PFSK-1 (cell line): ENCODE results near the gene NOP16.

Experiments used
- POLR2AphosphoS5 ChIP-seq: IDR thresholded peaks from 2 replicates; pipeline ENCODE4 v1.6.1; 2012; ENCODE audit warnings: low read depth, mild to moderate bottlenecking, control low read depth, low read length, moderate library complexity
- REST ChIP-seq, 2 experiments: IDR thresholded peaks; 2 replicates each; pipeline versions ENCODE4 v1.6.1 to v1.8.0; 2011 to 2012; ENCODE audit warnings: low read depth in 2 of 2, low read length in 2 of 2, control low read depth in 1 of 2, inconsistent platforms in 1 of 2, mild to moderate bottlenecking in 1 of 2, moderate library complexity in 1 of 2; ENCODE audit not compliant: insufficient read depth in 1 of 2

DNA sequence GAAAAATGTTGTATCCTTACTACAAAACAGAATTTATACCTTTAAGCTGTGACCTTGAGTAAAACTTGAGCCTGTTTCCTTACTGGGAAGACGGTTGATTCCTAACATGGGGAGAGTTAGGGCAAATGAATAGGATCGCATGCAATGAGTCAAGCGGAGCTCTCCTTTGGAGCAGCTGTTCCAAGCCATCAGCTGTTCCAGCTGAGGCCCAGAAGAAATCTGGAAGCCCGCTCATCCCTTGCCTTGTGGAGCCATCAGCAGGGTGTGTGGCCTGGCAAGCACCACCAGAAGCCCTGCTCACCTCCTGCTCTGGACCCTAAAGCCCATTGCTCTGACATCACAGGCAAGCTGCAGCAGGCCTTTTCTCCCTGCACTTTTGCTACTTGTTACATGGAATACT, 34.9 kb downstream of the NOP16 start:
- TF ChIP-seq POLR2AphosphoS5 (no peak), REST (IDR thresholded peaks at IDR 0.05; ENCODE audit: insufficient read depth in 1 of 2, low read depth in 2 of 2, low read length in 2 of 2) (no peak)
